C4-2B (cell line): Measurements from ENCODE around the gene RPP40.
A peak's percentile ranks its signal among the peaks of the same experiment; 100 is the strongest.

Experiments used
- H3K27ac ChIP-seq: fragments of 450-650 bp; 2 replicates; pipeline ENCODE4 v1.5.1; 2017
- CTCF ChIP-seq: fragments of 450-650 bp; conservative IDR thresholded peaks from 2 replicates; pipeline ENCODE4 v1.5.1; 2017; ENCODE audit warnings: mild to moderate bottlenecking
- ZFX ChIP-seq: fragments of 450-650 bp; IDR thresholded peaks from 2 replicates; pipeline ENCODE4 v1.6.1; 2017

RPP40 gene

GRCh38 chr6:5003604-5004372, at the start of gene RPP40:
TSS of gene RPP40 (minus strand) at chr6:5004037. CDS start at chr6:5004002, 35 bp downstream.
- H3K27ac ChIP-seq = peak within 1 kb of the TSS; percentile 65
- TF ChIP-seq ZFX (peak; percentile 42), CTCF (peak; percentile 94)

GRCh38 chr6:5053038-5053437, 49.2 kb upstream of the RPP40 start:
- no peak overlapping the region for H3K27ac ChIP-seq

GRCh38 chr6:5051394-5051793, 47.6 kb upstream of the RPP40 start:
- no peak overlapping the region for H3K27ac ChIP-seq
- no peak for TF ChIP-seq ZFX
- no peak for TF ChIP-seq CTCF

More at GRCh38 chr6:5053038-5053437, 49.2 kb upstream of the RPP40 start:
- no peak for TF ChIP-seq ZFX
- no peak for TF ChIP-seq CTCF

- TF ChIP-seq CTCF (no peak), ZFX (no peak)
- H3K27ac ChIP-seq = no peak overlapping the region
Observed at GRCh38 chr6:5050009-5050408, 46.2 kb upstream of the RPP40 start.

GRCh38 chr6:5046430-5046829, 42.6 kb upstream of the RPP40 start:
- TF ChIP-seq ZFX (no peak), CTCF (no peak)
- H3K27ac ChIP-seq = no peak overlapping the region

GRCh38 chr6:5045416-5045815, 41.6 kb upstream of the RPP40 start:
- no peak for TF ChIP-seq ZFX
- no peak overlapping the region for H3K27ac ChIP-seq

- TF ChIP-seq ZFX (no peak), CTCF (no peak)
- H3K27ac ChIP-seq = no peak overlapping the region
Observed at GRCh38 chr6:5044866-5045265, 41.0 kb upstream of the RPP40 start.

GRCh38 chr6:5042436-5042835, 38.6 kb upstream of the RPP40 start:
- H3K27ac ChIP-seq = no peak overlapping the region
- TF ChIP-seq ZFX (no peak), CTCF (no peak)
